ENCODE results near the gene DCAF8.

DNA sequence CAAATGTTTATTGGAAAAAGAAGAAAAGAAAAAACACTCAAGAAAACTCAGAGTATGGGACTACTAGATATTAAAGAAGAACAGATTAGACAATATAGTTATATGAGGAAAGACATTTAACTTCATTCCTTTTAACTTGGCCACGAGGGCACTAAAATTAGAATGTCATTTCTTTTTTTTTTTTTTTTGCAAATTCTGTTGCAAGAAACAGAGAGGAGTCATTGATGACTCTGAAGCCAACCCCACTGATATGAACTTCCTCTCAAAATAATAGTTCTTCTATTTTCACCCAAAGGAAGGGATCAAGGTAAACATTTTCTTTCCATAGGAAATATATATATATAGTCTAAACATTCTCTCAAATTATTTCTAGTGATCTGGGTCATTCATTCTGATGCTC is 47.2 kb upstream of the DCAF8 start:
- TF ChIP-seq POLR2A (IDR thresholded peaks at IDR 0.05; ENCODE audit: low read depth, low read length), result no peak
- TF ChIP-seq POLR2AphosphoS5 (IDR thresholded peaks at IDR 0.05; ENCODE audit: low read depth, low read length), result no peak
